GM08714 (cell line): Measurements from ENCODE around the gene LILRB1.

Experiments
- H3K4me3 ChIP-seq: fragments of 200-500 bp; sonication (Bioruptor generic); 2 replicates; pipeline ENCODE4 v1.5.1; 2014; ENCODE audit warnings: mild to moderate bottlenecking, low read length, inconsistent platforms
- ZNF274 ChIP-seq: IDR thresholded peaks from 2 replicates; pipeline ENCODE4 v1.6.1; 2012; ENCODE audit warnings: mild to moderate bottlenecking, low read depth, low read length

Gene LILRB1

GRCh38 chr19:54644056-54644455 lies 13.8 kb downstream of the LILRB1 start:
- no peak for TF ChIP-seq ZNF274
- no peak overlapping the region for H3K4me3 ChIP-seq

DNA sequence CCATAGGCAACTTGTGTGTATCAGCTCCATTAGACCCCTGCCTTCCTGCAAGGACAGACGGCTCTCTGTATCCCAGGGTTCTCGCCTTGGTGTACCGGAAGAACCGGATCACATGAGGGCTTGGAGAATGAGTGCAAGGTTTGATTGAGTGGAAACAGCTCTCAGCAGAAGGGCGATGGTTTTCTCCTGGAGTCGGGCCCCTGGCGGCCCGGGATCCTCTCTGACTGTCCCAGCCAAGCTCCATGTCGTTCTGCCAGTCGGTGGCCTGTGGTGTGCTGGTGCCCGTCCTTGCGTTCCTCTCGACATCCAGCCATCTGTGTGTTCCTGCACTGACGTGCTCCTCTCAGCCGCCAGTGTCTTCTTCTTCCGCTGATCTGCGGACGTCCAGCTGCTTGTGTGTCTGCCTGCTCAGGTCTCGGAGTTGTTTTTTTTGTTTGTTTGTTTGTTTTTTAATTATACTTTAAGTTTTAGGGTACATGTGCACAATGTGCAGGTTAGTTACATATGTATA lies 16.1 kb downstream of the LILRB1 start:
- H3K4me3 ChIP-seq: no peak overlapping the region
- no peak for TF ChIP-seq ZNF274

DNA sequence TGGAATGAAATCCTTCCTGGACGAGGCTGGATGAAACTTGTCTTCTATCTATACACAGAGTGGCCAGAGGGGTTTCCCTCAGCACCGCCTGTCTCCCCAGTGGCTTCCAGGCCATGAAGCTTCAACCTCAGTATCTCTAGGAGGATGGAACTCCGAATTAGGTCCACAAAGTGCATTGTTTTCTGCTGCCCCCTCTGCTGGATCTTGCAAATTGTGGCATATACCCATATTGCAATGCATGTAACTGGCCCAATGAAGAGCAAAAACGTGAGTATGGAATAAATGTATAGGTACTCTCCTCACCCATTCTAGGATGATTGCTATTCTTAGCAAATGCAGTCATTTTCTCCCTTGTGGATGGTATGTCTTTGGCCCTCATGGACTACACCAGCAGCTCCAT lies 17.8 kb downstream of the LILRB1 start:
- no peak for TF ChIP-seq ZNF274
- H3K4me3 ChIP-seq: no peak overlapping the region

GRCh38 chr19:54650108-54650655 lies 19.9 kb downstream of the LILRB1 start:
- no peak for TF ChIP-seq ZNF274
- no peak overlapping the region for H3K4me3 ChIP-seq

DNA sequence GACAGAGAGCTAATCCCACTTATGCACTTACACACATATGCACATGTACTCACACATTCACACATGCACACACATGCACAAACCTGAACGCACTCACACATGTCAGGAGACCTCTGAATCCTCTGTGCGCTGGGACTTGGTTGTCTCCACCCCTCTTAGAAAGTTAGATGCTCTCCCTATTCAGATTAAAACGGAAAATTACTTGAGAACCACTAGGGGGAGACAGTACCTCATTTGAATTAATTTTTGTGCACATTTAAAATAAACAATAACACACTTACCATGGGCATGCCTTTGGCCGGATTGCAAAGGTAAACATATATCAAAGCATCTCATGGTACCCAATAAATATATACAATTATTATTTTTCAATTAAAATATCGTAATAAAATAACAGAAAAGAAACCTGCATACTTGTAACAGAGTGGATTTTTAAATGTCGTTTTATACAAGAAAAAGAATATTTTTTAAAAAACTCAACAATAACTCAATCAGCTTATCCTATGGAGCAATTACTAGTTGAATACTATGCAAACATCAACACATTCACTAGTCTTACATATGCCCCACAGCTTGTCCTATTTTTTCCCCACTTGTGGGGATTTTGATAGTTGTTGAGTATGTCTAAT lies 23.0 kb downstream of the LILRB1 start:
- no peak for TF ChIP-seq ZNF274
- no peak overlapping the region for H3K4me3 ChIP-seq

DNA sequence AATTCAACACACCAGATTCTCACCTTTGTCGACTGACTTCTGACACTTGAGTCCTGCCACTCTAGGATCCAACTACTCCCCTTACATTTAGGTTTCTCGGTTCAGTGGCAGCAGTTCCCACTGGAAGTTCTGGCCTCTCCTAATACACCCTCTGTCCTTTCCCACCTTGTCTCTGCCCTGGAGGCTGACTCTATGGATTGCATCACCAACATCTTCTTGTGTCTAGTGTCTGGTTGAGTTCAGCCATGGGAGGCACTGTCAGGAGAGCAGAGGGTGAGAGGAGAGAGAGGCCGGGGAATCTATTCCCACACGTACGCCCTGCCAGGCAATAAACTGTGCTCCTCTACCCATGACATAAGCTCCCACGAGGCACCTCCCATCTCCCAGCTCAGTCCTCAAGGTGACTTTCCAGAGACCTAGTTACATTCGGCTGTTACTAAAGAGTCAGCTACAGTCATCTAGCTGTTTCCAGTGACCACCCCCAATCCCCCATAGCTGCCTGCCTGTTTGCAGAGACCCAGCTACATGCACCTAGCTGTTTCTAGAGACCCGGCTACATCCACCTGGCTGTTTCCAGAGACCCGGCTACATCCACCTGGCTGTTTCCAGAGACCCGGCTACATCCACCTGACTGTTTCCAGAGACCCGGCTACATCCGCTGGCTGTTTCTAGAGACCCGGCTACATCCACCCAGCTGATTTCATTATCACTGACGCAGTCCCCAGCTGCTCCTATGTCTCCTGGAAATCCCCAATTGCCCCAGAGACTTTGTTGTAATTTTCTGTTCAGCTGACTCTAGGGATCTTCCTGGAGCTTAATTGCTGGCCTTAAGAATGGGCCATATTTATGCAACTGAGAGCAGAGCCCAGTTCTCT lies 24.4 kb downstream of the LILRB1 start:
- no peak for TF ChIP-seq ZNF274
- no peak overlapping the region for H3K4me3 ChIP-seq

DNA sequence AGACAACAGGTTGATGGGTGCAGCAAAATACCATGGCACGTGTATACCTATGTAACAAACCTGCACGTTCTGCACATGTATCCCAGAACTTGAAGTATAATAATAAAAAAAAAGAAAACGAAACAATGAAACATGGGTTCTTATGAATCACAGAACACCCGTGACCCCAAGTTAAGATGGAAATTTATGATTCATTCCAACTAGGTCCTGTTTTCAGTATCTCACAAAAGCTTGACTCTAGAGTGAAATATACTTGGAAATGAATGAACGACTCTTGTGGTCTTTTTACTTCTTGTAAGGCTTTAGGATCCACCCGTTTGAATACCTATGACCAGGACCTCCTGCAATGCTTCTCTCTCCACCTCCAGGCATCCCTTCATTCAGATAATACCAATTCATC lies 29.0 kb downstream of the LILRB1 start:
- no peak overlapping the region for H3K4me3 ChIP-seq
- TF ChIP-seq ZNF274: no peak

- no peak overlapping the region for H3K4me3 ChIP-seq
- no peak for TF ChIP-seq ZNF274
These were observed 30.0 kb downstream of the LILRB1 start for GRCh38 chr19:54660306-54660705.

DNA sequence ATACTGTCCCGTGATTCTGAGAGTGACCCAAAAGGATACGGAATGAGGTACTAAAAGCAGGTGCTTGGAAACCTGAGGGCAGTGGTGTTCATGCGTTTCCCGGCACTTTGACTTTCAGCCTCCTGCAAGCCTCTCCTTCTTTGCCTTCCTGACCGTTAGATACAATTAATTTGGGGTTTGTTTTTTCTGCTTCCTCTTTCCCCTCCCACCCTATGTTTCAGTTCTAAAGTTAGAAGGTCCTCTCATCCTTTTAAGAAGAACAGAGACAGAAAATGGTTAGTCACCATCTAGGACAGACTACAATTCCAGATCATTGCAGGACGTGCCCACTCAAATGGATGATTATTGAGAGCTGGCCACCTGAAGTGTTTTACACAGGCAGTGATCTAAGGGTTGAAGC lies 30.7 kb downstream of the LILRB1 start:
- no peak overlapping the region for H3K4me3 ChIP-seq
- TF ChIP-seq ZNF274: no peak

DNA sequence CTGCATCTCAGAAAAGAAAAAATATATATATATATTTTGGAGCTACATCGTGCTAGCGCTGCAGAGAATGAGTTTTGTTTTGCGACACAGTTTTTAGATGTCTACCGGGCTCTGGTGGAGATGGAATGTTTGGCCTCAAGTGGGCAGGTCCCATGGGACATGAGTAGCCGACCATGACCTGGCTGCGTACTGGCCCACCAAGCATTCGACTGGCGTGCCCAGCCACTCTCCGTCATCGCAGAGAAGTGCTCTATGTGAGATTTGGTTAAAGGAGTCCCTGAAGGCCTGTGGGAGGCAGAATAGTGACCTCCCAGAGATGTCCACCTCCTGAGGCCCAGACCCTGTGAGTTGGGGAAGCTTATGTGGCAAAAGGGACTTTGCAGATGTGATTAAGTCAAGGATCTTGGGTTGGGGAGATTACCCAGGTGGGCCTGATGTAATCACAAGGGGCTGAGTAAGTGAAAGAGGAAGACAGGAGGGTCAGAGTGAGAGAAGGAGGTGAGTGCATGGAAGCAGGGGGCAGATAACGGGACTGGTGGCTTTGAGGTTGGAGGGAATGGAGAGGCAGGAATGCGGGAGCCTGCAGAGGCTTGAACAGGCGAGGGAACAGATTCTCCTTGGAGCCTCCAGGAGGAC lies 31.7 kb downstream of the LILRB1 start:
- H3K4me3 ChIP-seq: no peak overlapping the region; the same call in 1 of the 2 replicates
- no peak for TF ChIP-seq ZNF274

DNA sequence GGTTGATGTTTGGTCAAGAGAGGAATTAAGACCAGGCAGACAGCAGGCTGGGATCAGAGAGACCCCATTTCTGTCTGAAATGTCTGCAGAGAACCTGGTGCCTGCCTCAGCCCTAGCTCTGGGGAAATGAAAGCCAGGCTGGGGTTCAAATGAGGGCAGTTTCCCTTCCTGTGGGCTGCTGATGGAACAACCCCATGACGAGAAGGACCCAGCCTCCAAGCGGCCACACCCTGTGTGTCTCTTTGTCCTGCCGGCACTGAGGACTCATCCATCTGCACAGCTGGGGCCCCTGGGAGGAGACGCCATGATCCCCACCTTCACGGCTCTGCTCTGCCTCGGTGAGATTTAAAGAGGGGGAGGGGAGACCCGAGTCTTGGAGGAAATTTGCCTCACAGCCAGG lies 32.4 kb downstream of the LILRB1 start, which contains the start of gene LILRB4:
TSS of gene LILRB4 (plus strand) at position 256 of the 400 bp plus-strand sequence. CDS start at position 305, 49 bp downstream.
- no peak within 1 kb of the TSS; the same call in 1 of the 2 replicates for H3K4me3 ChIP-seq
- TF ChIP-seq ZNF274: no peak

DNA sequence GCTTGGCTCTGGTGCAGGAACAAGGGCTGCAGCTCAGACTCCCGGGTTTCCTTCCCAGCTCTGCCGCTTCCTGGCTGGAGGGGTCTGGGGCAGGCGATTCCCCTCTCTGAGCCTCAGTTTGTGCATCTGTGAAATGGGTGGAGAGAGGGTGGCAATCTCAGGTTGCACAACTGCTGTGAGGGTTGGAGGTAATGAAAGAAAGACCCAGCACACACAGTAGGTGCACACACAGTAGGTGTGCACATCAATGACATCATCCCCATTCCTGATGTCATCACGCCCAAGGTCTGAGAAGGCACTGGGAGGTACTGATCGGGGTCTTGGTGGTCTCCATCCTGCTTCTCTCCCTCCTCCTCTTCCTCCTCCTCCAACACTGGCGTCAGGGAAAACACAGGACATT lies 35.2 kb downstream of the LILRB1 start:
- no peak overlapping the region for H3K4me3 ChIP-seq
- no peak for TF ChIP-seq ZNF274

- no peak for TF ChIP-seq ZNF274
- no peak overlapping the region for H3K4me3 ChIP-seq
These were observed 36.9 kb downstream of the LILRB1 start for GRCh38 chr19:54667217-54667616.

- no peak overlapping the region for H3K4me3 ChIP-seq
- no peak for TF ChIP-seq ZNF274
These were observed 38.1 kb downstream of the LILRB1 start for GRCh38 chr19:54668353-54668752.
